GM12878 (cell line): ENCODE data around the gene FER1L5.

ENCODE experiments used
- CTCF ChIP-seq, 3 experiments: IDR thresholded peaks in 2 of 3; conservative IDR thresholded peaks in 1 of 3; 2 replicates each; pipeline ENCODE4 v1.5.1; 2011; ENCODE audit warnings: low read depth in 3 of 3, low read length in 3 of 3, mild to moderate bottlenecking in 3 of 3, control low read depth in 2 of 3, moderate library complexity in 2 of 3, inconsistent platforms in 1 of 3, mixed read lengths in 1 of 3; ENCODE audit not compliant: control insufficient read depth in 2 of 3, insufficient read depth in 1 of 3; ENCODE audit errors: extremely low read depth in 1 of 3
- ETV6 ChIP-seq, 2 experiments: fragments of 450-650 bp in 1 of 2; IDR thresholded peaks in 1 of 2; conservative IDR thresholded peaks in 1 of 2; 2 replicates each; pipeline ENCODE4 v1.6.1; 2014; ENCODE audit warnings: antibody characterized with exemption in 1 of 2, borderline replicate concordance in 1 of 2, low read depth in 1 of 2, mild to moderate bottlenecking in 1 of 2, moderate library complexity in 1 of 2
- GABPA ChIP-seq: IDR thresholded peaks from 2 replicates; pipeline ENCODE4 v1.6.1; 2014; ENCODE audit warnings: antibody characterized with exemption, low read depth, mild to moderate bottlenecking, inconsistent platforms
- HCFC1 ChIP-seq: fragments of 150-350 bp; IDR thresholded peaks from 2 replicates; pipeline ENCODE4 v1.6.1; 2014; ENCODE audit warnings: low read length
- JUND ChIP-seq: IDR thresholded peaks from 2 replicates; pipeline ENCODE4 v1.6.1; 2012; ENCODE audit warnings: low read depth, mild to moderate bottlenecking, low read length, improper control_type of control experiment, moderate library complexity
- KDM1A ChIP-seq: fragments of 200-600 bp; sonication (generic); IDR thresholded peaks from 2 replicates; pipeline ENCODE4 v1.6.1; 2016; ENCODE audit warnings: borderline replicate concordance
- POLR2AphosphoS5 ChIP-seq: IDR thresholded peaks from 2 replicates; pipeline ENCODE4 v1.6.1; 2011; ENCODE audit warnings: mild to moderate bottlenecking, low read length, inconsistent platforms

- TF ChIP-seq CTCF (IDR thresholded peaks at IDR 0.05 in 2 of 3, conservative IDR thresholded peaks at IDR 0.05 in 1 of 3; ENCODE audit: control insufficient read depth in 2 of 3, extremely low read depth in 1 of 3, insufficient read depth in 1 of 3, low read depth in 3 of 3, low read length in 3 of 3) (no peak), KDM1A (no peak), POLR2AphosphoS5 (no peak), GABPA (no peak), JUND (no peak), ETV6 (conservative IDR thresholded peaks at IDR 0.05 in 1 of 2, IDR thresholded peaks at IDR 0.05 in 1 of 2; ENCODE audit: borderline replicate concordance in 1 of 2, low read depth in 1 of 2) (no peak), HCFC1 (no peak)
Measured at GRCh38 chr2:96596596-96596995, 46.0 kb upstream of the FER1L5 start.
